Measurements from ENCODE around the gene GCK.

GRCh38 chr7:44112231-44112996 lies 76.8 kb downstream of the GCK start:
- TF ChIP-seq CTCF (IDR thresholded peaks at IDR 0.05) = no peak
- TF ChIP-seq POLR2A (IDR thresholded peaks at IDR 0.05) = no peak

Data from Peyer's patch (tissue), 4 donors.